SU-DHL-6 (cell line): Measurements from ENCODE around the gene DSTYK.

Source experiments
- H2AFZ ChIP-seq: fragments of 200-600 bp; sonication (generic); 2 replicates; pipeline ENCODE4 v1.6.1; 2014; ENCODE audit warnings: low read depth, mild to moderate bottlenecking, moderate library complexity, mixed read lengths, antibody characterized with exemption, low read length; ENCODE audit not compliant: severe bottlenecking
- H3F3A ChIP-seq: fragments of 200-600 bp; shearing (Covaris generic); 2 replicates; pipeline ENCODE4 v1.6.0; 2016; ENCODE audit warnings: antibody characterized with exemption, mild to moderate bottlenecking; ENCODE audit not compliant: insufficient read depth
- H3K27ac ChIP-seq: fragments of 200-600 bp; sonication (generic); 2 replicates; pipeline ENCODE4 v1.5.1; 2016; ENCODE audit warnings: low read depth, mild to moderate bottlenecking, low read length, moderate library complexity, mixed read lengths
- H3K27me3 ChIP-seq: fragments of 200-600 bp; sonication (generic), shearing (Covaris generic); 2 replicates; pipeline ENCODE4 v1.6.0; 2014; ENCODE audit warnings: mild to moderate bottlenecking, low read length
- H3K36me3 ChIP-seq: fragments of 200-600 bp; sonication (generic); 2 replicates; pipeline ENCODE4 v1.6.1; 2014; ENCODE audit warnings: mild to moderate bottlenecking, low read length, mixed read lengths
- H3K4me2 ChIP-seq: fragments of 300-600, 200-600 bp; shearing (Covaris generic), sonication (generic); 2 replicates; pipeline ENCODE4 v1.6.0; 2014; ENCODE audit warnings: low read length, low read depth, mild to moderate bottlenecking; ENCODE audit not compliant: poor library complexity, severe bottlenecking
- H3K4me3 ChIP-seq: fragments of 200-600 bp; sonication (generic); 2 replicates; pipeline ENCODE4 v1.5.1; 2014; ENCODE audit warnings: antibody characterized with exemption, low read length, mild to moderate bottlenecking, mixed read lengths; ENCODE audit not compliant: insufficient read depth, poor library complexity, severe bottlenecking
- H3K79me2 ChIP-seq: fragments of 200-600 bp; sonication (generic); 2 replicates; pipeline ENCODE4 v1.6.1; 2014; ENCODE audit warnings: mild to moderate bottlenecking, low read length, moderate library complexity; ENCODE audit not compliant: insufficient read depth
- H3K9ac ChIP-seq: fragments of 200-600 bp; sonication (generic); 2 replicates; pipeline ENCODE4 v1.7.0; 2014; ENCODE audit warnings: mild to moderate bottlenecking, low read length
- H3K9me2 ChIP-seq: fragments of 200-600 bp; sonication (generic); replicated peaks from 2 replicates; pipeline ENCODE4 v1.6.1; 2014; ENCODE audit warnings: low read length; ENCODE audit not compliant: insufficient read depth
- H3K9me3 ChIP-seq: fragments of 200-600 bp; sonication (generic); 2 replicates; pipeline ENCODE4 v1.6.1; 2014; ENCODE audit warnings: low read length, mixed read lengths; ENCODE audit not compliant: insufficient read depth
- H4K20me1 ChIP-seq: fragments of 200-600 bp; sonication (generic); 2 replicates; pipeline ENCODE4 v1.6.1; 2014; ENCODE audit warnings: low read depth, mild to moderate bottlenecking, antibody characterized with exemption, low read length, moderate library complexity, mixed read lengths
- CTCF ChIP-seq: fragments of 200-600 bp; sonication (generic); IDR thresholded peaks from one replicate; pipeline ENCODE4 v1.5.1; 2017; ENCODE audit warnings: antibody characterized with exemption, mild to moderate bottlenecking, low read length, moderate library complexity; ENCODE audit not compliant: insufficient read depth, poor library complexity, severe bottlenecking
- EZH2phosphoT487 ChIP-seq: fragments of 200-600 bp; sonication (generic), shearing (Covaris generic); conservative IDR thresholded peaks from 2 replicates; pipeline ENCODE4 v1.6.1; 2018; ENCODE audit warnings: mild to moderate bottlenecking, antibody characterized with exemption, low read length, moderate library complexity, mixed read lengths

Gene DSTYK

GRCh38 chr1:205150651-205151428, 60.7 kb downstream of the DSTYK start:
- no peaks in the 10 kb centered on the region for H3K27me3 ChIP-seq
- H3K9ac ChIP-seq = no peak overlapping the region
- H4K20me1 ChIP-seq = no peaks in the 10 kb centered on the region
- no peak for TF ChIP-seq CTCF
- TF ChIP-seq EZH2phosphoT487 = no peak
- no peak overlapping the region for H3K4me2 ChIP-seq
- H3K9me3 ChIP-seq = peaks cover 4% of the 10 kb centered on the region
- H3K4me3 ChIP-seq = no peak overlapping the region
- H3K9me2 ChIP-seq = no peaks in the 10 kb centered on the region
- no peak overlapping the region for H2AFZ ChIP-seq
- no peaks in the 10 kb centered on the region for H3K79me2 ChIP-seq
- no peak overlapping the region for H3K27ac ChIP-seq
- H3F3A ChIP-seq = no peaks in the 10 kb centered on the region
- peaks cover under 1% of the 10 kb centered on the region; the same call in 1 of the 2 replicates for H3K36me3 ChIP-seq

- Histone ChIP-seq H3K9me2 (no peaks in the 10 kb centered on the region), H3K27ac (no peak overlapping the region), H3F3A (no peaks in the 10 kb centered on the region), H4K20me1 (no peaks in the 10 kb centered on the region), H3K36me3 (no peaks in the 10 kb centered on the region), H3K79me2 (no peaks in the 10 kb centered on the region), H3K4me3 (no peak overlapping the region), H3K9ac (no peak overlapping the region), H3K27me3 (no peaks in the 10 kb centered on the region), H2AFZ (no peak overlapping the region), H3K4me2 (no peak overlapping the region), H3K9me3 (no peaks in the 10 kb centered on the region)
- TF ChIP-seq EZH2phosphoT487 = no peak
- TF ChIP-seq CTCF = no peak
Measured at GRCh38 chr1:205147191-205147835, 64.2 kb downstream of the DSTYK start.

GRCh38 chr1:205144751-205145150, 66.8 kb downstream of the DSTYK start:
- H3K4me3 ChIP-seq = no peak overlapping the region
- no peaks in the 10 kb centered on the region for H4K20me1 ChIP-seq
- no peaks in the 10 kb centered on the region for H3K9me2 ChIP-seq
- no peak overlapping the region for H2AFZ ChIP-seq
- H3K36me3 ChIP-seq = no peaks in the 10 kb centered on the region
- no peak overlapping the region for H3K4me2 ChIP-seq
- H3K79me2 ChIP-seq = no peaks in the 10 kb centered on the region
- H3F3A ChIP-seq = no peaks in the 10 kb centered on the region
- no peak overlapping the region for H3K9ac ChIP-seq
- H3K9me3 ChIP-seq = no peaks in the 10 kb centered on the region
- TF ChIP-seq CTCF (no peak), EZH2phosphoT487 (no peak)
- H3K27ac ChIP-seq = no peak overlapping the region
- H3K27me3 ChIP-seq = no peaks in the 10 kb centered on the region
